BJ (cell line): ENCODE data around the gene FBXL7. TPM values are rescaled to one million over a fixed set of nuclear protein-coding genes. Genes with fewer than 3 reads are reported as not detected.

Experiments used
- CTCF ChIA-PET: fragments of 350-600 bp; formaldehyde crosslinking; extraction: SDS; loops from one replicate; lab custom pipeline; 2021; ENCODE audit warnings: antibody characterized with exemption, inconsistent platforms; lab: Yijun Ruan, JAX
- POLR2A ChIA-PET: fragments of 300-600 bp; sonication (Branson Sonifier 250); formaldehyde crosslinking; extraction: SDS; loops from one replicate; lab custom pipeline; 2021; ENCODE audit warnings: antibody characterized with exemption; lab: Charles Lee
- DNase-seq: peaks from one replicate; pipeline ENCODE4 v3.0.0-alpha.2; 2011; ENCODE audit warnings: low read depth
- H3K27me3 ChIP-seq: 2 replicates; pipeline ENCODE4 v1.6.0; 2011; ENCODE audit warnings: low read length; ENCODE audit not compliant: control insufficient read depth, insufficient read depth
- H3K36me3 ChIP-seq: 2 replicates; pipeline ENCODE4 v1.5.1; 2011; ENCODE audit warnings: low read length; ENCODE audit not compliant: control insufficient read depth, insufficient read depth
- H3K4me3 ChIP-seq: 2 replicates; pipeline ENCODE4 v1.5.1; 2011; ENCODE audit warnings: low read depth, mild to moderate bottlenecking, control low read depth, low read length
- polyA plus RNA-seq: library from polyadenylated mRNA; depleted of rRNA; stranded (reverse); fragments of >200 nt; gene quantifications from 2 replicates; pipeline ENCODE4 v1.2.3, GENCODE V29; 2011
- TF ChIP-seq, protein P1 (sequence below): IDR thresholded peaks from 2 replicates; pipeline ENCODE4 v1.5.1; 2011; ENCODE audit warnings: low read depth, mild to moderate bottlenecking, control low read depth, inconsistent platforms, low read length, moderate library complexity; ENCODE audit not compliant: insufficient read depth

FBXL7 gene
- polyA plus RNA-seq, 1 experiment = 23.2 TPM

DNA sequence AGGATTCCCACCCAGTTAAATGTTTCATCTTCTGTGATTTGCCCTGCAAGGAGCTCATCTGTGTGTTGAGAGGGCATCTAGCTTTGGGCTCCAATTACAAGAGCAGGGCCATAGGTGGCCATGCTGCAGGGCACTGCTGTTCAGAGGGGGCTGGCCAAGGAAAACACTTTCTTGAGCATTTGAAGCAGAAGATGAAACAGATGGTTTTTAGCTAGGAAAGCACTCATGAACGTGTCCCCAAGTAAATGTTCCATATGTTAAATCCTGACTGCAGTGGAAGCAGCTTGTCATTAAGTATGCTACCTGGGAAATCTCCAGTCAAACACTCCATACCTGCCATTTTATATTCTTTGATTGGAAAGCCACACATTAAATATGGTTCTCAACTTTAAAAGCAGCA is 176.6 kb downstream of the FBXL7 start:
- H3K36me3 ChIP-seq = no peaks in the 10 kb centered on the region
- DNase-seq = no peak
- POLR2A ChIA-PET = interaction anchor here (0.6 kb wide), 1 partner anchor 87 kb away, joined by 4 read pairs; no protein-coding TSS in a partner anchor
- no peak overlapping the region for H3K4me3 ChIP-seq
- no peaks in the 10 kb centered on the region for H3K27me3 ChIP-seq
- CTCF ChIA-PET = no interaction called here
- TF ChIP-seq, protein P1, sequence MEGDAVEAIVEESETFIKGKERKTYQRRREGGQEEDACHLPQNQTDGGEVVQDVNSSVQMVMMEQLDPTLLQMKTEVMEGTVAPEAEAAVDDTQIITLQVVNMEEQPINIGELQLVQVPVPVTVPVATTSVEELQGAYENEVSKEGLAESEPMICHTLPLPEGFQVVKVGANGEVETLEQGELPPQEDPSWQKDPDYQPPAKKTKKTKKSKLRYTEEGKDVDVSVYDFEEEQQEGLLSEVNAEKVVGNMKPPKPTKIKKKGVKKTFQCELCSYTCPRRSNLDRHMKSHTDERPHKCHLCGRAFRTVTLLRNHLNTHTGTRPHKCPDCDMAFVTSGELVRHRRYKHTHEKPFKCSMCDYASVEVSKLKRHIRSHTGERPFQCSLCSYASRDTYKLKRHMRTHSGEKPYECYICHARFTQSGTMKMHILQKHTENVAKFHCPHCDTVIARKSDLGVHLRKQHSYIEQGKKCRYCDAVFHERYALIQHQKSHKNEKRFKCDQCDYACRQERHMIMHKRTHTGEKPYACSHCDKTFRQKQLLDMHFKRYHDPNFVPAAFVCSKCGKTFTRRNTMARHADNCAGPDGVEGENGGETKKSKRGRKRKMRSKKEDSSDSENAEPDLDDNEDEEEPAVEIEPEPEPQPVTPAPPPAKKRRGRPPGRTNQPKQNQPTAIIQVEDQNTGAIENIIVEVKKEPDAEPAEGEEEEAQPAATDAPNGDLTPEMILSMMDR = no peak

DNA sequence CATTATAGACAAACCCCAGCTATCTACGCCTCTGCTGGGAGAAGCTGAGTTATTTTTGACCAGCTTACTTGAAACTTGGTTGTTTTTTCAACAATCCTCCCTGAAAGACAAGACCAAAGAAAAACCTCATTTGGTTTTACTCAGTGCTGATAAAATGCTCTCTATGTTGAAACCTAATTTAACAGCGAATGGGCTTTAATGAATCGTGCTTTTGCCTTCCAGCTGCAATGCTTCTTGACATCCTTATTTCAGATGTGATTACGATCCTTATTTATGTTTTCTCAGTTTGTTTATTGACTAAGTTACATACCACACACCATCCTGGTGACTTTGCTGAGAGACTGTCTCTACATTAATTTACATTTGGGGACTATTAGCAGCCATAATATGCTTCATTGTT is 179.2 kb downstream of the FBXL7 start:
- DNase-seq = no peak
- TF ChIP-seq, protein P1 = no peak
- no peaks in the 10 kb centered on the region for H3K27me3 ChIP-seq
- no peaks in the 10 kb centered on the region for H3K36me3 ChIP-seq
- POLR2A ChIA-PET = no interaction called here
- CTCF ChIA-PET = no interaction called here
- no peak overlapping the region for H3K4me3 ChIP-seq

DNA sequence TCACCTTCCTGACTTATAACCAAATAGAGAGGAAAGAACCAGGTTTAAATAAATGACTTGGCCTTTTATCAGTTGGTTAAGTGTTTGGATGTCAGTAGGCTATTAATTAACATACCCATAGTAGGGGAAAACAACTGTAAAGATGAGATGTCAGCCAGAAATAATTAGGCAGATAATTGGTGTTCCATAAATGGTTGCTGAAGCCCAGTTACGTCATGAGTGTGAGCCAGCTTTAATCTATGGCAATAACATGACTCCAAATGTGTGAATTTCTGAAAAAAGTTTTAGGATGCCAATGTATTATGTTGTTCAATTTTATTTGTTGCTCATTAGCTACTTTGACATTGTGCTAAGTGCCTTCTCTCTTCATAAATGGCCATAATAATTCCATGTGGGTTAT is 180.5 kb downstream of the FBXL7 start:
- ChIA-PET POLR2A (no interaction called here), CTCF (no interaction called here)
- Histone ChIP-seq H3K36me3 (no peaks in the 10 kb centered on the region), H3K27me3 (no peaks in the 10 kb centered on the region), H3K4me3 (no peak overlapping the region)
- TF ChIP-seq, protein P1 = no peak
- DNase-seq = no peak

DNA sequence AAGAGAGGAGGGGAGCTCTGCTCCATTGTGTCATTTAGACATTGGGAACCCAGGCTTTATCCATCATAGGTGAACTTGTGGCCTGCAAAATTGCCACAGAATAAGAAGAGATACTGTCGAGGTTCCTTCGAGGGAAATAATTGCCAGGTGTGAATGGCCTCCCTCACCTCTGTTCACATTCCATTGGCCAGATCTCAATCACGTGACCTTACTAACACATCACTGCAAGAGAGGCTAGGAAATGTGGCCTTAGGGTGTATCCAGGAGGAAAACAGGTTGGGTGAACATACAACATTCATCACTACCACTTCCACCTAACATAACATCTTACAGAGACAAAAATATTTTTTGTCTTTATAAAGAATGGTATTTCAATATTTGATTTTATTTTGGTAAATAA is 182.1 kb downstream of the FBXL7 start:
- no peak overlapping the region for H3K4me3 ChIP-seq
- TF ChIP-seq, protein P1 = no peak
- CTCF ChIA-PET = interaction anchor here (0.7 kb wide), 1 partner anchor 13 kb away, joined by 3 read pairs; no protein-coding TSS in a partner anchor
- no peaks in the 10 kb centered on the region for H3K36me3 ChIP-seq
- no peaks in the 10 kb centered on the region for H3K27me3 ChIP-seq
- DNase-seq = no peak
- POLR2A ChIA-PET = no interaction called here

DNA sequence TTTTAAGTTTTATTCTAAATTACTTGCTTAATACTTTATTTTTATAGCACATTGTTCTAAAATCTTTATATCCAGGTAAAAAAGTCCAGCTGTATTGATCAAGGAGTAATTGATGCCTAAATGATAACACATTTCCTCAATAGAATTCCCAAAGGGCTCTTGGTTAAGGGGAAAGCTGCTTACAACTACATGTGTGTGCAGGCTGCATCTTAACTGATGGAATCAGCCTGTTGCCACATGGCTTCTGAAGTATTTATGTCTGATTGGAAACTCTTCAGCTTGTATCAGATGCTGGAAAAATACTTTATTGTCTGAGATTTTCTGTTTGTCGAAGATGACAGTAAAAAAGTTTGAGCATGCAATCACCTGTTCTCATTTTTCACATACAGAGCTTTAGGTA is 182.6 kb downstream of the FBXL7 start:
- Histone ChIP-seq H3K4me3 (no peak overlapping the region), H3K27me3 (no peaks in the 10 kb centered on the region), H3K36me3 (no peaks in the 10 kb centered on the region)
- TF ChIP-seq, protein P1 = no peak
- no peak for DNase-seq
- POLR2A ChIA-PET = no interaction called here
- CTCF ChIA-PET = interaction anchor here (0.7 to 0.9 kb wide), 2 partner anchors 11 to 13 kb away, joined by 3 to 4 read pairs; no protein-coding TSS in a partner anchor
